GM18520 (cell line): Measurements from ENCODE around the gene ANGPTL1.
"Not testable (repeated sequence)": the region's sequence is repeated elsewhere in the genome, so short reads cannot be mapped to it uniquely, and the experiment has no call there.

Experiments
- ATAC-seq: cut with Tn5 transposase; IDR thresholded peaks from one replicate; pipeline ENCODE4 v1.9.1; 2021; ENCODE audit not compliant: unreplicated experiment

ANGPTL1 gene

DNA sequence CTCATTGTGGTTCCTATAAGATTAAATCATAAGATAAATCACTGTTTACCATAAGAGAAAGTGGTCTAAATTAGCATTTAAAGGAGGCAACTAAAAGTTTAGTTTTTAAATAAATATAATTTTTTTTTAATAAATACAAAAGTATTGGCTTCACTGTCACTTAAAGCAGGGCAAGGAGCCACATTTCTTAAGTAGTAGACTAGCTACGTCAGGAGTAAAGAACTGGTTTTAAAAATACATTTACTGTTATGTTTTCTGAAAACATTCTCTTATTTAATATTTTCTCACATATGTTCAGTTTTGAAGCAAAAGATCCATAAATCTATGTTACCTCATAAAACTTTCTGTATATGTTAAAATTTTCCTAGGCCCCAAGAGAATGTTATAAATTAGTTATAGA lies 2.2 kb downstream of the ANGPTL1 start:
- ATAC-seq = no peak

DNA sequence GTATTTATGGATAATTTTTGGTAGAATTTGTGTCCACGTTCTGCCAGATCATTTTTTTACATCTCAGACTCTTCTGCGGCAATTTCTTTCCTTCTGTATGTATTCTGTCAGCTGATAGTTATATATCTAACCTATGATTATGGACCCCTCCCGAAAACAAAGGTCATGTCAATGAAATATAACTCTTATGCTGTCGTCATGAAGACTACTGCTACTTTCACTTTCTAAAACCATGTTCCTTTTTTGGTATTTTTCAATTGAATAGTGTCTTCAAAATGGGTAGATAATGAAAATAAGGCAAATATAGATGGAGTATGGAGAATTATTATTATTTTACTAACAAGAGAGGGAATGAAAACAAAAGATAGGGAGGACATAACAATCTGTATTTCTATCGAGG lies 3.2 kb downstream of the ANGPTL1 start:
- ATAC-seq = no peak

DNA sequence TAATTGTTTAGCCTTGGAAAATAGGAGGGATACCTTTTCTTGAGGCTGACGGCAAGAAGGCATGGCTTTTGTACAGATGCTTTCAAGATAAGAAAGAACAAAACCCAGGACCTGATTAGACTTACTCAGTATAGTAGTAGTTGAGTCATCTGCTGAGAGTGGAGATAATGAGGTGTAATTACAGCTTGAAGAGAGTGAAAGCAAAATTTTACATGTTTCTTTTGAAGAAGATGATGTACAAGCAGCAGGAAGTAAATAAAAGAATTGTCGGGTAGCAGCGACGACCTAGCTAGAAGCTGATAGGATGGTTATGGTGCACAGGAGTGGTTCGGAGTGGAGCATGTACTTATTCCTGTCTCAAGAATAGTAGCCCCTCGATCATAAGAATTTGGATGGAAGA lies 6.6 kb downstream of the ANGPTL1 start:
- peak; percentile 58 for ATAC-seq

DNA sequence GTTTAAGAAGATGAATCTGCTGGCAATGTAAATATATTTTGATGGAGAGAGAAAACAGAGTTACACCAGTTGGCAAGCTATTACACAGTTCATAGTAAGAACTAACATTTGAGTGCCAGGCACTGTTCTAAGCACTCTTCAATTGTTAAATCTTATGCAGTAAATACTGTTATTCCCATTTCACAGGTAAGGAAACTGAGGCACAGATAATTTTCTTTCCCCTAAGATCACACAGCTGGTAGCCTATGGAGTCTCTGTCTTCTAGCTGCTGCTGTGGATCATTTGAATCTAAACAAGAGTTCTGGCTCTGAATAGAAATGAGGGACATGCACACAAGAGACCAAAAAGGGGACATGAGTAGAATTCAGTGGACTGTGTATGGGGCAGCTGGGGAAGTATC lies 8.0 kb downstream of the ANGPTL1 start:
- no peak for ATAC-seq

DNA sequence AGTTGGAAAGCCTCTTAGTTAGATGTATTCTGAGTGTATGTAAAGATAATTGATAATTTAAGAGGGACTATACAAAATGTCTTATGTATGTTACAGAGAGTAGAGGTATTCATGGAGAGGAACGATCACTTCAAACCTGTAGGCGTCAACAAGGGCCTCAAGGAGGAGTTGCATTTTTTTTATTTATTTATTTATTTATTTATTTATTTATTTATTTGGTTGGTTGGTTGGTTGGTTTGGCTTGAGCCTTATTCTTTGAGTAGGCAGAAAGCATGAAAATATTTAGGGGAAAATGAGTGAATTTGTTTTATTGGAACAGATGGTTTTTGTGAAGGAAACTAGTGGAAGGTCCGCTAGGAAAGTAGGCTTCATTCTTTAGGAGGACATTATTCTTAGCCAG lies 8.5 kb downstream of the ANGPTL1 start:
- ATAC-seq = no peak

DNA sequence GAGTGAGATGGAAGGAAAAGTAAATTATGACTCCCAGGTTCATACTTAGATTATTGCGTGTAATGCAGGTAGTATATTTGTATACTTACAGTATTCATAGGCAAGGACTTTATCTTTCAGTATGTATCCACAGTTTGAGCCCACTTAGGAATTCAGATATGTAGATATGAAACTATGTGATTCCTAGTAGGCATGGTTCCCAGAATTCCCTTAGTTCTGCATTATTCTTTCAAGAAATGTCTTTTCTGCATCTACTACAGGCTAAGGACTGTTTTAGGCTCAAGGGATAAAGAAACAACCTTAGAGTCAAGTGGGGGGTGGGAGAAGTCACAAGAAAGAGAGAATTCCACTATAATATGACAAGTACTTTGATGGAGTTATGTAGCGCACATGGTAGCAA lies 13.8 kb downstream of the ANGPTL1 start:
- no peak for ATAC-seq

DNA sequence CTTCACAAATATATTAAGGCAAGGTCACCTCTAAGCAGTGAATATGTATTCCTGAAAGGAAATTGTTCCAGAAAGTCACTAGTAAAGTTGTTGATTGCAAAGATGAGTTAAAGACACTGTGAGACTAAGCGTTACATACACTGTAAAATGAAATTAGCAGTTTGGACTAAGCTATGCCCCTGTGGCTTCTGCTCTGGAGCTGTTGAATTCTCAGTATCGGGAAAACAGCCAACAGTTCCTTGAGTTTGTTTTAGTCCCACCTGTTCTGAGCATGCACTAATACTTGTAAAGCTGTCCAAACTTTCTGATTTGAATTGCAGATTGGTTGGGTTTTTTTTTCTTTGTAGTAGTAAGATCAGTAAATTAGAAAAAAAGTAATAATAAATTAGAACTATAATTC lies 21.0 kb downstream of the ANGPTL1 start:
- no peak for ATAC-seq

DNA sequence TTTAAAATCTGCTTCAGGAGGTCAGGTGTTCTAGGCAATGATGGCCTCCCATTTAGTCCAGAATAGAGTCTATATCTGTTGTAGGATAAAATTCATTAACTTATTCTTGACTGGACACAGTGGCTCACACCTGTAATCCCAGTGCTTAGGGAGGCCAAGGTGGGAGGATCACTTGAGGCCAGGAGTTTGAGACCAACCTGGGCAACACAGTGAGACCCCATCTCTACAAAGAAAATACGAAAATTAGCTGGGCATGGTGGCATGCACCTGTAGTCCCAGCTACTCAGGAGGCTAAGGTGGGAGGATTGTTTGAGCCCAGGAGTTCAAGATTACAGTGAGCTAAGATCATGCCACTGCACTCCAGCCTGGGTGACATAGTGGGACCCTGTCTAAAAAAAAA lies 23.0 kb downstream of the ANGPTL1 start:
- ATAC-seq = not testable (repeated sequence)

DNA sequence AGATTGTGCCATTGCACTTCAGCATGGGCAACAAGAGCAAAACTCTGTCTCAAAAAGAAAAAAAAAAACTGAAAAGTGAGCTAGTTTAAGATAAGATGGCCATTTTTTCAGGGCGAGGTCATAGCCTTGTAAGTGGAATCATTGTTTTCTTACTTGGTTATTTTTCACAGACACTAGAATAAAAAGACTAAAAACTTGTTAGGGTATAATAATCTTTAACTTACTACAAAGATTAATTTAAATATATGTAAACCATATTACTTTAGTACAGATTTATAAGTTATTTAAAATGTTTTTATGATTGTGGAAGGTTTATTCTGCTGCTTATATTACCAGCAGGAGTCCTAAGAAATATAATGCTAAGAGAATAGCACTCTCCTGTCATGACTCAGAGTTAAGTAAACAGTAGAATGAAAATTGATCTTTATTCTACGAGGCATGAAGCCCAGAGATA lies 23.5 kb downstream of the ANGPTL1 start:
- ATAC-seq = no peak

DNA sequence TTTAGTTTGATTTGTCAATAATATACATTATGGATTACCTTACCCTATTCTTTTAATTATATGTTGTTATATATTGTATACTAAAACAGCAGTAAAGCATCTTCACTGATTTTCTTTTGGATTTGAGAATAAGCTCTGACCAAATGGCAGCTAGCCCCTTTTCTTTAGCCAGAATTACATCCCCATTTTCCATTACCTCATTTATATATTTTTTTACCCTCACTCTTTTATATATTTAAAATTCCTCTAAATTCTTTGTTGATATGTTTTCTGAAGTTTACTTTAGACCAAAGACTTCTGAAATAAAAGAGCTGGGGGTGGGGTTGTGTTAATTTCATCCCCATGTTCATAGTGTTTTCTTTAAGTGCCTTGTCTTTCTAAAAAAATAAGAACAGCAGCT lies 24.6 kb downstream of the ANGPTL1 start:
- ATAC-seq = no peak

DNA sequence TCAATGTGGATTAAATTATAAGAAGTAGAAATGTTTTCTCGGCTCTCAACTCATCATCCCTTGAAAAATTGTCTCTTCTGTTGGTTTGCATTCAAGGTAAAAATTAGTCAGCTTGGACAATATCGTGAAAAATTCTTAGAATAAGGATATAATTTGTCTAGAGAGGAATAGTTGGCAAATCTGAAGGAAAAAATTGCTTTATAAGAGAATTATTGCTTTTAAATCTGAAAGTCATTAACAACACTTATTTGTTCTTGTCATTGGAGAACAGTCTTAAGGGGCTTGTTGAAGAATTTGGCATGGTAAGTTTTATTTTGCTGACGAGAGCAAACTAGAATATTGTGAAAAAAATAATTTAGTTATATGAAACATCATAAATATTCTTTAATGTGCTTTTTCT lies 26.4 kb downstream of the ANGPTL1 start:
- no peak for ATAC-seq

DNA sequence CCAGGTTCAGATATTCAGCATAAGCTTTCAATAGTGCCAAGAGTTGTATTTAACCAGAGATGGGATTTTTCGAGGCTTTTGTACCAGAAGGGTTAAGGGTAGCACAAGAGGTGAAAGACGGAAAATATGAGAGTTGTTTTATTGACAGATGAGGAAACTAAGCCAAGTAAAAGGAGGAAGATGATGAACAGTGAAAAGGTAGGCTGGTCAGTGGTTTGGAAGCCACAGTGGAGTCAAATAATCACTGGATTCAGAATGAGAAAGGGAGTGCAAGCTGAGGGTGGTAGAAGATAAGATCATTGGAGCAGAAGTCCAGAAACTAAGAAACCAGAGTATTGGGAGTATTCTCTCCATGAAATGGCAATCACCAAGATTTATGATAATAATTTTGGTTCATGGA lies 45.7 kb downstream of the ANGPTL1 start:
- no peak for ATAC-seq

DNA sequence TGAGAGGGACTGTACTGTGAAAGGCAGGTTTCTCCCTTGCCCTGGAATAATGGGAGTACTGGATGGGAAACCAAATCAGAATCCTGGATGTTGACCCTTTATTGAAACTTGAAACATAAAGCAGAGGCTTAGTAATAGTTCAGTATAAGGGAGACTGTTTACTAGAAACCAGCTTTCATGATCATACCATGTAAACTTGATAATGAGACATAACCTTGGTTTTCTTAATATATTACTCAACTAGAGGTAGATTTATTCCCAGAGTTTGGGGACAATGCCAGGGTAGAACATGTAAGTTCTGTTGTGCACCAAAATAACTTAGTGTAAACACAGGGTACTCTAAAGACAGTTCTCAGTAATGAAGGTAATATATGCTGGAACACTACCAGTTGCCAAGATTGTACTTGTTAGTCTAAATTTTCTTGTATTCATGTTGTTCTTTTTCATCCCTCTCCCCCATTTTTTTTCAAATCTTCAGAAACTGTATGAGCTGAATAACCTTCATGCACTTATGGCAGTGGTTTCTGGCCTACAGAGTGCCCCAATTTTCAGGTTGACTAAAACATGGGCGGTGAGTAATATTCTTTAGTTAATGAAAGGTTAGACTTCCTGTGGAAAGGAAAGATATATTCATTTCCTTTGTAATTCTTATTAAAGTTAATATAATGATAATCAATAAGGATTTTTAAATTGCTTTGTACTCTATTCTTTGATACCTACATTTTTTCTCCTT lies 49.6 kb downstream of the ANGPTL1 start:
- ATAC-seq = no peak

DNA sequence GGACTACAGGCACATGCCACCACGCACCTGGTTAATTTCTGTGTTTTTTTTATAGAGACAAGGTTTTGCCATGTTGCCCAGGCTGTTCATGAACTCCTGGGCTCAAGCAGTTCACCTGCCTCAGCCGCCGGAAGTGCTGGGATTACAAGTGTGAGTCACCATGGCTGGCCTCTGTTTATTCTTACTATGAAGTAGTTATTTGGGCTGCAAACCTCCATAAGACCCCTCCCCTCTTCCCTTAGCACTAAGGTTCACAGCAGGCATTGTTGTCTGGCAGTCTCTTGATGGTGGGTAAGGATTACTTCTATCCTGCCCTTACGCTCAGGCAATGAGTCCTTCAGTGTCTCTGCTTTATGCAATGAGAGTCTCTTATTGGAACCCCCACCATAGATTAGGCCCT lies 51.8 kb downstream of the ANGPTL1 start:
- no peak for ATAC-seq

DNA sequence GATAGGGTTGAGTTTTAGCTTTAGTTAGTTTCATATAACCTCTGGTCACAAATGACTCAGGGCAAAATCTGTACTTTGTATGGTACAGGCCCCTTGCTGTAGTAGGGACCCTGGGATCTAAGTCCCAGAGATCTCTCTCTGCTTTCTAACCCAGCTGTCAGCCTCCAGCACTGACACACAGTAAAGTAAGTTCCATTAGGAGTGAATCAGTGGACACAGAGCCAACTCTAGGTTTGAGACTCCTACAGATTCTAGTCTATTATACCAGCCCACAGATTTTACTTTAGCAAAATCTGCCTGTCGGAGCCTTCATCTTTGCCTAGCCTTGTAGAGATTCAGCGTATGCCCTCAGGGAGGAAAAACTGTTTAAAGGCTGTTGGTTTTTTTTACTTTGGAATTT lies 52.5 kb downstream of the ANGPTL1 start:
- no peak for ATAC-seq

DNA sequence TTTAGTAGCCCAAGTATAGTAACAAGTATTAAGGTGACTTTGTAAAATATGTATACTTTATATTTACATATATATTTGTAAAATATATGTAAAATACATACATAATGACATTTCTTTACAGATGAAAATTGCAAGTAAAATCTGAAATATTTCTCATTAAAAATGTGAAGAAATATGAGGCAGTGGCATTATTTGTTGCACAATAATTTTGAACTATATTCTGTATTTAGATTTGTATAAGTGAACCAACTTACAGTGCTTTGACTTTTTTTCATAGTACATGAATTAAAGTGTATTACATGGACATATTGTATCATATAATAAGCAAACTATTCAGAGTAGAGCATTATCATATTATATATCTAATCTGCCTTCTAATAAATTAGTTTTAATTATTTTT lies 60.3 kb downstream of the ANGPTL1 start:
- no peak for ATAC-seq

DNA sequence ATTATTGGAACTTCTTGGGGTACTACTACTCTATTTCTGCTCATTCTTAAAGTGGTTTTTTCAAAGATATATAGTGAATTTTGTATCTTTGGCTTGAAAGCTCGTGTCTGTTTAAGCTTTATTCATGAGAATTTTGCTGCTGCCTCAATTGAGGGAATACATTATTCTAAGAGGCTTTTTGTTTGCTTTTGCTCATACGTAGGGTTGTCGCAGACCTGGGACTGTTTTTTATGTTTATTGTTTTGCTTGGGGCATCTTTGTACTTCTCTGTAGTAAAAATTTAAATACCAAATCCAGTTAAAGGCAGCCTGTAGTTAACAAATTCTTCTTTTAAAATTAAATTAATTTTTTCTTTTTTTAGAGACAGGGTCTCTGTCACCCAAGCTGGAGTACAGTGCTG lies 62.3 kb downstream of the ANGPTL1 start:
- no peak for ATAC-seq

DNA sequence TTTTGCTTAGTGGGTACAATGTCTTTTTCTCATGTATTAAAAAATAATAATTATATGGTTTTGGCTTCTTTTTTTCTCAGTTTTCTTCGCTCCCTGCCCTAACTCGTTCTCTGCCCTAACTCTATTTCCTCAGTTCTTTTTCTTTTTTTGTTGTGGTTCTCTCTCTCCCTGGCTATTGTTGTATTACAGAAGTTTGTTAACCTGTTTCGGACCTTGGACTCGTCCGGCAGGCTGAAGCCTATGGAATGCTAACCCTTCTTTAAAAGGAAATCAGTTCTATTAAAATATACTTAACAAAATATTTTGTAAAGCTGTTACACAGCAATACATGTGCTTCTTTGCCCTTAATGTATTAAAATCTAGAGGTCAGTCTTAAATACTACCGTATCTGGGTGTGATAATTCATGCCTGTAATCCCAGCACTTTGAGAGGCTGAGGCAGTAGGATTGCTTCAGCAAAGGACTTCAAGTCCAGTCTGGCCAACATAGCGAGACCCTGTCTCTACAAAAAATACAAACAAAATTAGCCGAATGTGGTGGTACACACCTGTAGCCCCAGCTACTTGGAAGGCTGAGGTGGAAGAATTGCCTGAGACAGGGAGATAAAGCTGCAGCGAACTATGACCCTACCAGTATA lies 64.1 kb downstream of the ANGPTL1 start:
- no peak for ATAC-seq

DNA sequence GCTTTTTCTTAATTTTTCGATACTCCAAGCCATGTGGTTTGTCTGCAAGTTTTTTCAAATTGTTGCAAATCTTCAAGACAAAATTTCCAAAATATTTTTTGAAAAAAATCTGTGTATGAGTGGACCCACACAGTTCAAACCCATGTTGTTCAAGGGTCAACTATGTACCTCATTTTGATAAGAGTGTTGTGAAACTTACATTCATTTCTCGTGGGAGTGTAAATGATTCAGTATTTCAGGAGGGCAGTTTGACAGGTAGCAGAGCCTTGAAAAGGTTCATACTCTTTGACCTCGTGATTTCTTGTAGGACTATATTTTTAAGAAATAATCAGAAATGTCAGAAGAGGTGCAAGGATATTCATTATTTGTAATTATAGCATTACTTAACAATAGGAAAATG lies 68.0 kb downstream of the ANGPTL1 start:
- no peak for ATAC-seq
